ENCODE data around the gene SVBP.
"Not testable (repeated sequence)": the region's sequence is repeated elsewhere in the genome, so short reads cannot be mapped to it uniquely, and the experiment has no call there.

The SVBP gene

GRCh38 chr1:42816585-42817439 lies at the start of gene SVBP, which contains the start of gene ERMAP:
Gene SVBP (minus strand): TSS chr1:42817397. CDS start chr1:42816544, 853 bp downstream.
Gene ERMAP (plus strand): TSS chr1:42817122. CDS start chr1:42830449, 13,327 bp downstream.
- no peak for TF ChIP-seq CTCF (IDR thresholded peaks at IDR 0.05; ENCODE audit: low read depth, low read length)
- DNase-seq (ENCODE audit: low read depth, low spot score): peak; percentile 85
- H3K4me3 ChIP-seq (ENCODE audit: low read depth, low read length): peak within 1 kb of the TSS; percentile 72
- in situ Hi-C loops (cut with HindIII; ENCODE audit: low sequenced_read_pairs): no loop called here

GRCh38 chr1:42866549-42866948 lies 49.4 kb upstream of the SVBP start:
- H3K4me3 ChIP-seq (ENCODE audit: low read depth, low read length): no peak overlapping the region
- DNase-seq (ENCODE audit: low read depth, low spot score): no peak
- TF ChIP-seq CTCF (IDR thresholded peaks at IDR 0.05; ENCODE audit: low read depth, low read length): no peak
- in situ Hi-C loops (cut with HindIII; ENCODE audit: low sequenced_read_pairs): no loop called here

GRCh38 chr1:42861014-42861399 lies 43.8 kb upstream of the SVBP start:
- no peak for DNase-seq (ENCODE audit: low read depth, low spot score)
- H3K4me3 ChIP-seq (ENCODE audit: low read depth, low read length): no peak overlapping the region
- no peak for TF ChIP-seq CTCF (IDR thresholded peaks at IDR 0.05; ENCODE audit: low read depth, low read length)
- in situ Hi-C loops (cut with HindIII; ENCODE audit: low sequenced_read_pairs): no loop called here

GRCh38 chr1:42860339-42861013 lies 43.3 kb upstream of the SVBP start:
- H3K4me3 ChIP-seq (ENCODE audit: low read depth, low read length): no peak overlapping the region
- no peak for DNase-seq (ENCODE audit: low read depth, low spot score)
- in situ Hi-C loops (cut with HindIII; ENCODE audit: low sequenced_read_pairs): no loop called here
- TF ChIP-seq CTCF (IDR thresholded peaks at IDR 0.05; ENCODE audit: low read depth, low read length): no peak

GRCh38 chr1:42859366-42859765 lies 42.2 kb upstream of the SVBP start:
- in situ Hi-C loops (cut with HindIII; ENCODE audit: low sequenced_read_pairs); DNase-seq (ENCODE audit: low read depth, low spot score); H3K4me3 ChIP-seq (ENCODE audit: low read depth, low read length): not testable (repeated sequence)

GRCh38 chr1:42856554-42856953 lies 39.4 kb upstream of the SVBP start:
- DNase-seq (ENCODE audit: low read depth, low spot score); H3K4me3 ChIP-seq (ENCODE audit: low read depth, low read length); in situ Hi-C loops (cut with HindIII; ENCODE audit: low sequenced_read_pairs): not testable (repeated sequence)

GRCh38 chr1:42853116-42853884 lies 36.1 kb upstream of the SVBP start:
- no peak for TF ChIP-seq CTCF (IDR thresholded peaks at IDR 0.05; ENCODE audit: low read depth, low read length)
- no peak for DNase-seq (ENCODE audit: low read depth, low spot score)
- in situ Hi-C loops (cut with HindIII; ENCODE audit: low sequenced_read_pairs): no loop called here
- no peak overlapping the region for H3K4me3 ChIP-seq (ENCODE audit: low read depth, low read length)
